GM23338 (cell line): ENCODE data around the gene CAV2.

Source experiments
- CTCF ChIP-seq, 2 experiments: fragments of 200-600 bp in 1 of 2; sonication (generic) in 1 of 2; conservative IDR thresholded peaks; 2 replicates each; pipeline versions ENCODE4 v1.5.1 to v1.6.1; 2016 to 2017; ENCODE audit warnings: antibody characterized with exemption in 2 of 2, low read depth in 2 of 2, mild to moderate bottlenecking in 2 of 2, moderate library complexity in 1 of 2
- EZH2 ChIP-seq: fragments of 200-600 bp; sonication (generic); IDR thresholded peaks from one replicate; pipeline ENCODE4 v1.8.0; 2017; ENCODE audit warnings: antibody characterized with exemption, mild to moderate bottlenecking, low read depth; ENCODE audit not compliant: unreplicated experiment
- REST ChIP-seq: IDR thresholded peaks from one replicate; pipeline ENCODE4 v1.6.1; 2018; ENCODE audit warnings: antibody characterized with exemption; ENCODE audit not compliant: unreplicated experiment
- ZNF114 ChIP-seq: fragments of 250-450 bp; sonication (Bioruptor Pico); IDR thresholded peaks from 2 replicates; pipeline ENCODE4 v1.5.0; 2020; ENCODE audit warnings: mild to moderate bottlenecking, moderate library complexity
- ZNF462 ChIP-seq: fragments of 250-450 bp; sonication (Bioruptor Pico); IDR thresholded peaks from 2 replicates; pipeline ENCODE4 v1.5.0; 2020; ENCODE audit warnings: mild to moderate bottlenecking, moderate library complexity

GRCh38 chr7:116497708-116498107, 1.8 kb upstream of the CAV2 start:
- TF ChIP-seq CTCF (conservative IDR thresholded peaks at IDR 0.05; ENCODE audit: low read depth in 2 of 2) (no peak), ZNF114 (CRISPR knock-in tag) (no peak), ZNF462 (no peak), REST (no peak), EZH2 (no peak)
